ENCODE measurements around the gene IL31RA. TPM values are rescaled to one million over a fixed set of nuclear protein-coding genes. Genes with fewer than 3 reads are reported as not detected.

Gene IL31RA
- polyA plus RNA-seq, 2 of the 4 experiments (the other 2 are of a cell fraction), result 0.94 to 2.0 TPM

DNA sequence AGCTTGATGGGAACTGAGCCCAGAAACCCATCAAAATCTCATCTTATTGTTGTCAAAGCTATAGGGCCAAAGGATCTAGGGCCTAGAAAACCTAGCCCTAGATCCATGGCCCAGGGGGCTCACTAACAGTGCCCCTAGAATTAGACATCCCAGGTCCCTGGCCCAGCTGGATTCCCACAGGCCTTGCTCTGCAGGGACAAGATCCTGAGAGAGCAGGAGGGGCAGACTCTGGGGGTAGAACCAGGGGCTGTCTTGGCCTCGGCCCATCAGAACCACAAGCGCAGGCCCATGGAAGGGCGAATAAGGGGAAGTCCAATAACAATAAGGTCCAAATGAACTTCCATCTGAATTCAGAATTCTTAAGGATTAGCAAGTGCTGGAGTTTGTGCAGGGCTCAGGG, 74.0 kb downstream of the IL31RA start:
- H3K27ac ChIP-seq, result peak overlapping the region; percentile 61 to 82
- H3K4me2 ChIP-seq, result peak overlapping the region; percentile 23; the same call in 1 of the 3 replicates
- FAIRE-seq, result no peak
- DNase-seq (ENCODE audit: low read depth in 1 of 2, low spot score in 1 of 2), result no peak
- TF ChIP-seq, protein P1, sequence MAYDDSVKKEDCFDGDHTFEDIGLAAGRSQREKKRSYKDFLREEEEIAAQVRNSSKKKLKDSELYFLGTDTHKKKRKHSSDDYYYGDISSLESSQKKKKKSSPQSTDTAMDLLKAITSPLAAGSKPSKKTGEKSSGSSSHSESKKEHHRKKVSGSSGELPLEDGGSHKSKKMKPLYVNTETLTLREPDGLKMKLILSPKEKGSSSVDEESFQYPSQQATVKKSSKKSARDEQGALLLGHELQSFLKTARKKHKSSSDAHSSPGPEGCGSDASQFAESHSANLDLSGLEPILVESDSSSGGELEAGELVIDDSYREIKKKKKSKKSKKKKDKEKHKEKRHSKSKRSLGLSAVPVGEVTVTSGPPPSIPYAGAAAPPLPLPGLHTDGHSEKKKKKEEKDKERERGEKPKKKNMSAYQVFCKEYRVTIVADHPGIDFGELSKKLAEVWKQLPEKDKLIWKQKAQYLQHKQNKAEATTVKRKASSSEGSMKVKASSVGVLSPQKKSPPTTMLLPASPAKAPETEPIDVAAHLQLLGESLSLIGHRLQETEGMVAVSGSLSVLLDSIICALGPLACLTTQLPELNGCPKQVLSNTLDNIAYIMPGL (CRISPR knock-in tag; IDR thresholded peaks at IDR 0.05; ENCODE audit: borderline replicate concordance), result no peak
- TF ChIP-seq ESRRA (IDR thresholded peaks at IDR 0.05; ENCODE audit: borderline replicate concordance, low read length) (no peak), NPAS2 (CRISPR knock-in tag; IDR thresholded peaks at IDR 0.05; ENCODE audit: borderline replicate concordance) (no peak), SREBF2 (IDR thresholded peaks at IDR 0.05) (no peak), HOXB5 (CRISPR knock-in tag; IDR thresholded peaks at IDR 0.05) (no peak), ZC3H11A (IDR thresholded peaks at IDR 0.05) (no peak), HOXA7 (CRISPR knock-in tag; IDR thresholded peaks at IDR 0.05) (no peak), CHD2 (IDR thresholded peaks at IDR 0.05; ENCODE audit: low read length, partially characterized antibody) (no peak), POLR2A (IDR thresholded peaks at IDR 0.05; ENCODE audit: low read length) (no peak), NR3C1 (IDR thresholded peaks at IDR 0.05) (no peak), TP53 (CRISPR knock-in tag; IDR thresholded peaks at IDR 0.05) (no peak), CBX2 (IDR thresholded peaks at IDR 0.05; ENCODE audit: borderline replicate concordance, low read depth) (no peak), TFCP2L1 (CRISPR knock-in tag; IDR thresholded peaks at IDR 0.05) (no peak), ELK1 (IDR thresholded peaks at IDR 0.05; ENCODE audit: low read depth, low read length) (no peak), ZFP36 (IDR thresholded peaks at IDR 0.05; ENCODE audit: borderline replicate concordance, partially characterized antibody) (no peak), HOXB13 (CRISPR knock-in tag; IDR thresholded peaks at IDR 0.05; ENCODE audit: low read depth) (no peak), RCOR1 (IDR thresholded peaks at IDR 0.05; ENCODE audit: low read depth, low read length) (no peak)
- TF ChIP-seq, protein P2, sequence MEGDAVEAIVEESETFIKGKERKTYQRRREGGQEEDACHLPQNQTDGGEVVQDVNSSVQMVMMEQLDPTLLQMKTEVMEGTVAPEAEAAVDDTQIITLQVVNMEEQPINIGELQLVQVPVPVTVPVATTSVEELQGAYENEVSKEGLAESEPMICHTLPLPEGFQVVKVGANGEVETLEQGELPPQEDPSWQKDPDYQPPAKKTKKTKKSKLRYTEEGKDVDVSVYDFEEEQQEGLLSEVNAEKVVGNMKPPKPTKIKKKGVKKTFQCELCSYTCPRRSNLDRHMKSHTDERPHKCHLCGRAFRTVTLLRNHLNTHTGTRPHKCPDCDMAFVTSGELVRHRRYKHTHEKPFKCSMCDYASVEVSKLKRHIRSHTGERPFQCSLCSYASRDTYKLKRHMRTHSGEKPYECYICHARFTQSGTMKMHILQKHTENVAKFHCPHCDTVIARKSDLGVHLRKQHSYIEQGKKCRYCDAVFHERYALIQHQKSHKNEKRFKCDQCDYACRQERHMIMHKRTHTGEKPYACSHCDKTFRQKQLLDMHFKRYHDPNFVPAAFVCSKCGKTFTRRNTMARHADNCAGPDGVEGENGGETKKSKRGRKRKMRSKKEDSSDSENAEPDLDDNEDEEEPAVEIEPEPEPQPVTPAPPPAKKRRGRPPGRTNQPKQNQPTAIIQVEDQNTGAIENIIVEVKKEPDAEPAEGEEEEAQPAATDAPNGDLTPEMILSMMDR (IDR thresholded peaks at IDR 0.05), result no peak
- TF ChIP-seq, protein P3, sequence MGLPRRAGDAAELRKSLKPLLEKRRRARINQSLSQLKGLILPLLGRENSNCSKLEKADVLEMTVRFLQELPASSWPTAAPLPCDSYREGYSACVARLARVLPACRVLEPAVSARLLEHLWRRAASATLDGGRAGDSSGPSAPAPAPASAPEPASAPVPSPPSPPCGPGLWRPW (IDR thresholded peaks at IDR 0.05), result no peak
- no peak overlapping the region for H3K4me3 ChIP-seq
- peaks cover 26% of the 10 kb centered on the region for H3K4me1 ChIP-seq
- no peaks in the 10 kb centered on the region for H3K9me3 ChIP-seq
- ChIA-PET POLR2A (no interaction called here), CTCF (interaction anchor here (0.6 to 1.9 kb wide), 3 partner anchors 11 to 280 kb away, joined by 3 to 6 read pairs (median 3); no protein-coding TSS in a partner anchor)
- no peak for ATAC-seq
- 93% methylated on average over 3 of the region's 3 CpGs for WGBS (ENCODE audit: missing lambda C conversion rate)

- H3K4me3 ChIP-seq, result no peak overlapping the region
- H3K4me2 ChIP-seq, result peak overlapping the region; percentile 23
- 19% methylated on average over 5 of the region's 5 CpGs for WGBS (ENCODE audit: missing lambda C conversion rate)
- TF ChIP-seq JUN (IDR thresholded peaks at IDR 0.05) (peak; percentile 44 to 60; a peak in 3 of 5 replicates), EP300 (IDR thresholded peaks at IDR 0.05) (peak; percentile 81 to 87; a peak in 4 of 5 replicates), ZC3H11A (IDR thresholded peaks at IDR 0.05) (no peak), GATA3 (IDR thresholded peaks at IDR 0.05; ENCODE audit: borderline replicate concordance) (peak; percentile 58)
- CTCF ChIA-PET, result interaction anchor here (0.6 to 1.7 kb wide), 2 partner anchors 10 to 11 kb away, joined by 3 to 12 read pairs; no protein-coding TSS in a partner anchor
- FAIRE-seq, result no peak
- ATAC-seq, result peak in 1 of 2 experiments; percentile 28; a peak in 2 of 6 replicates
- peak in 1 of 2 experiments; percentile 79 for DNase-seq (ENCODE audit: low read depth in 1 of 2, low spot score in 1 of 2)
- peaks cover 26% of the 10 kb centered on the region for H3K4me1 ChIP-seq
- POLR2A ChIA-PET, result no interaction called here
- peak overlapping the region; percentile 61 to 82 for H3K27ac ChIP-seq
- H3K9me3 ChIP-seq, result no peaks in the 10 kb centered on the region
These were observed 74.6 kb downstream of the IL31RA start for GRCh38 chr5:55925712-55926111.

Measured in A549 (cell line).